Measurements from ENCODE around the gene NCAM2.

NCAM2 gene

GRCh38 chr21:21174676-21175075 is 176.5 kb downstream of the NCAM2 start:
- DNase-seq (ENCODE audit: low read depth, low spot score), result no peak

- DNase-seq (ENCODE audit: low read depth, low spot score), result no peak
Observed at GRCh38 chr21:21175798-21176334, 177.7 kb downstream of the NCAM2 start.

- DNase-seq (ENCODE audit: low read depth, low spot score), result no peak
Observed at GRCh38 chr21:21177353-21177986, 179.3 kb downstream of the NCAM2 start.

GRCh38 chr21:21179619-21180298 is 181.6 kb downstream of the NCAM2 start:
- DNase-seq (ENCODE audit: low read depth, low spot score), result no peak

- DNase-seq (ENCODE audit: low read depth, low spot score), result no peak
Observed at GRCh38 chr21:21182401-21183010, 184.3 kb downstream of the NCAM2 start.

GRCh38 chr21:21183092-21183491 is 184.9 kb downstream of the NCAM2 start:
- no peak for DNase-seq (ENCODE audit: low read depth, low spot score)

- no peak for DNase-seq (ENCODE audit: low read depth, low spot score)
Observed at GRCh38 chr21:21184771-21185528, 186.7 kb downstream of the NCAM2 start.

- DNase-seq (ENCODE audit: low read depth, low spot score), result no peak
Observed at GRCh38 chr21:21187579-21187978, 189.4 kb downstream of the NCAM2 start.

GRCh38 chr21:21188513-21189195 is 190.4 kb downstream of the NCAM2 start:
- no peak for DNase-seq (ENCODE audit: low read depth, low spot score)

- DNase-seq (ENCODE audit: low read depth, low spot score), result no peak
Observed at GRCh38 chr21:21195417-21195943, 197.3 kb downstream of the NCAM2 start.

- DNase-seq (ENCODE audit: low read depth, low spot score), result no peak
Observed at GRCh38 chr21:21196087-21196486, 197.9 kb downstream of the NCAM2 start.

GRCh38 chr21:21196848-21197247 is 198.6 kb downstream of the NCAM2 start:
- DNase-seq (ENCODE audit: low read depth, low spot score), result no peak

- DNase-seq (ENCODE audit: low read depth, low spot score), result no peak
Observed at GRCh38 chr21:21199342-21200102, 201.3 kb downstream of the NCAM2 start.

GRCh38 chr21:21200103-21200938 is 202.1 kb downstream of the NCAM2 start:
- DNase-seq (ENCODE audit: low read depth, low spot score), result peak; percentile 95

- peak; percentile 13 for DNase-seq (ENCODE audit: low read depth, low spot score)
Observed at GRCh38 chr21:21200939-21201615, 202.9 kb downstream of the NCAM2 start.

GRCh38 chr21:21203822-21204339 is 205.7 kb downstream of the NCAM2 start:
- no peak for DNase-seq (ENCODE audit: low read depth, low spot score)

GRCh38 chr21:21204366-21204996 is 206.3 kb downstream of the NCAM2 start:
- DNase-seq (ENCODE audit: low read depth, low spot score), result no peak

- no peak for DNase-seq (ENCODE audit: low read depth, low spot score)
Observed at GRCh38 chr21:21205604-21206003, 207.4 kb downstream of the NCAM2 start.
